Measurements from ENCODE around the gene CFAP221.

CFAP221 gene

DNA sequence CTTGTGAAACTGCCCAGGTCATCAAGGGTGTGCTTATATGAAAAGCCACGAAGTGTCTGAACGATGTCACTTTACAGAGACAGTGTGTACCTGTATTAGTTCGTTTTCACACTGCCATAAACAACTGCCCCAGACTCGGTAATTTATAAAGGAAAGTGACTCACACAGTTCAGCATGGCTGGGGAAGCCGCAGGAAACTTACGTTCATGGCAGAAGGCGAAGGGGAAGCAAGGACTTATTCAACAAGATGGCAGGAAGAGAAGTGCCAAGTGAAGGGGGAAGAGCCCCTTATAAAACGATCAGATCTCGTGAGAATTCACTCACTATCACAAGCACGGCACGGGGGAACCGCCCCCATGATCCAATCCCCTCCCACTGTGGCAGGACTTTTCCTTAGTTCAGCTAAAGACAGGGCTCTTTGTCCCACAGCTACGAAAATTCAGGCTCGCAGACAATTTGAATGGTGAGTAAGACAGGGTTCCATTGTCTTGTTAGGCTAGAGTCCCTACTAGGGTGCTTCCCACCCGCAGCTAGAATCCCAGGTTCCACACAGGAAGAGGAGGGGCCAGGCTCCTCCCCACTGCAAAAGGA lies 154.9 kb downstream of the CFAP221 start:
- in situ Hi-C loops (cut with MboI; ENCODE audit: low pct_unique_long_range_greater_than_20kb, low sequenced_read_pairs, unreplicated experiment): no loop called here
- DNase-seq (ENCODE audit: low spot score): no peak
- TF ChIP-seq, protein P1, sequence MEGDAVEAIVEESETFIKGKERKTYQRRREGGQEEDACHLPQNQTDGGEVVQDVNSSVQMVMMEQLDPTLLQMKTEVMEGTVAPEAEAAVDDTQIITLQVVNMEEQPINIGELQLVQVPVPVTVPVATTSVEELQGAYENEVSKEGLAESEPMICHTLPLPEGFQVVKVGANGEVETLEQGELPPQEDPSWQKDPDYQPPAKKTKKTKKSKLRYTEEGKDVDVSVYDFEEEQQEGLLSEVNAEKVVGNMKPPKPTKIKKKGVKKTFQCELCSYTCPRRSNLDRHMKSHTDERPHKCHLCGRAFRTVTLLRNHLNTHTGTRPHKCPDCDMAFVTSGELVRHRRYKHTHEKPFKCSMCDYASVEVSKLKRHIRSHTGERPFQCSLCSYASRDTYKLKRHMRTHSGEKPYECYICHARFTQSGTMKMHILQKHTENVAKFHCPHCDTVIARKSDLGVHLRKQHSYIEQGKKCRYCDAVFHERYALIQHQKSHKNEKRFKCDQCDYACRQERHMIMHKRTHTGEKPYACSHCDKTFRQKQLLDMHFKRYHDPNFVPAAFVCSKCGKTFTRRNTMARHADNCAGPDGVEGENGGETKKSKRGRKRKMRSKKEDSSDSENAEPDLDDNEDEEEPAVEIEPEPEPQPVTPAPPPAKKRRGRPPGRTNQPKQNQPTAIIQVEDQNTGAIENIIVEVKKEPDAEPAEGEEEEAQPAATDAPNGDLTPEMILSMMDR (IDR thresholded peaks at IDR 0.05; ENCODE audit: extremely low read depth, insufficient read depth, missing control alignments): no peak

DNA sequence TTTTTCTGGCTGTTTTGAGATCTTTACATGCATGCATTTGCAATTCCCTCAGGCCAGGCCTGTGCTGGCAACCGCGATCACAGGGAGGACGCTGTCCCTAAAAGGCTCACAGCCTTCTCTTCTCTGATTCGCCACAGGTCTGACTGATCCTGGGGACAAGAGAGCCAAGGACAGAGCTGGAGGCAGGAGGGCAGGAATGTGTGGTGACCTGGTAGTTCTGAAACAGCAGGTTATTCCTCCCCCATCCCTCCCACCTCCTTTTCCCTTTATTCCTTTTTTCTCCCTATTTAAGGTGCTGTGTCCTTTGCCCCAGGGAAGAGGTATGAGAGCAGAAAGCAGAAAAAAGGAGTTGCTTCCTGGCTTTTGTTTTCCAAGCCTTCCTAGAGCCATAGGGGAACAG lies 156.6 kb downstream of the CFAP221 start:
- TF ChIP-seq, protein P1 (IDR thresholded peaks at IDR 0.05; ENCODE audit: extremely low read depth, insufficient read depth, missing control alignments): no peak
- no peak for DNase-seq (ENCODE audit: low spot score)
- in situ Hi-C loops (cut with MboI; ENCODE audit: low pct_unique_long_range_greater_than_20kb, low sequenced_read_pairs, unreplicated experiment): no loop called here

DNA sequence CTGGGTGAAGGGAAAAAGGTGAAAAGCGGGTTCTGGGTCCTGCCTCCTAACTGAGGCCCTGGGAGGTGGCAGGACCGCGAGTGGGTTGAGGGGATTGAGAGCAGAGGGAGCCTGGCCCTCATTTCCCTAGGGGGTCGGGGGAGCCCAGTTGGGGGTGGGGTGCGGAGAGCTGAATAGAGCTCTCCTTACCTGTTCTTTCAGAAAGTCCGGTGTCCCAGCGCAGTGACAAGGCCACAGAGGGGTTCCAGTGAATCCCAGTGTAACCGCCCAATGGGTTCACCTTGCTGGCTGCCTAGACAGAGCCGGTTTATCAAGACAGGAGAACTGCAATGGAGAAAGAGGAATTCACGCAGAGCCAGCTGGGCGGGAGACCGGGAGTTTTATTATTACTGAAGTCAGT lies 157.1 kb downstream of the CFAP221 start:
- TF ChIP-seq, protein P1 (IDR thresholded peaks at IDR 0.05; ENCODE audit: extremely low read depth, insufficient read depth, missing control alignments): no peak
- DNase-seq (ENCODE audit: low spot score): no peak
- in situ Hi-C loops (cut with MboI; ENCODE audit: low pct_unique_long_range_greater_than_20kb, low sequenced_read_pairs, unreplicated experiment): no loop called here

DNA sequence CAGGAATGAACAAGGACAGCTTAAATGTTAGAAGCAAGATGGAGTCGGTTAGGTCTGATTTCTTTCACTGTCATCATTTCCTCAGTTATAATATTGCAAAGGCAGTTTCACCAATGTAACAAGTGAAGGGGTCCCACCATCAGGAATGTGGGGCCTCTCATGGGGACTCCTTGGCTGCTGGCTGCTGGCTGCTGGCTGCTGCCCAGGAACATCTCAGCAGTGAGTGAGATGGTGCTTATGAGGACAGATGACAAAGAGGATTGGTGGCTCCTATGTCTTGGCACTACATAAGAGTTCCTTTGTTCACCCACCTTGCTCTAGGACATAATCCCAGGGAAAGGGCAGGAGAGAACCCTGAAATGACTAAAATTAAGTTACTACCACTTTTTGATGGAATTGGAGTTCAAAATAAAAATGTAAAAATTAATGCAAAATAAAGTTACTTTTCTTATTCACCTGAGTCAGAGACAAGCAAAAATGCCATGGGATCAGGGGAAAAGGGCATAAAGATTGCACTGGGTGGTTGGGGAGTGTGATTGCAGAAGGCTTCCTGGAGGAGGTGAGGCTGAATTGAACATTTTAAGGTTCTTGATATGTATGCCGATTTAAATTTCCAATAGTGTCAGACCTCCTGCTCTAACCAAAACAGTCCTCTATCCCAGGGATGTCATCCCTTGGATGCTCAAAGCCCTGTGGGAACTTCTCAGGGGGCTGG lies 158.1 kb downstream of the CFAP221 start:
- DNase-seq (ENCODE audit: low spot score): no peak
- in situ Hi-C loops (cut with MboI; ENCODE audit: low pct_unique_long_range_greater_than_20kb, low sequenced_read_pairs, unreplicated experiment): no loop called here
- TF ChIP-seq, protein P1 (IDR thresholded peaks at IDR 0.05; ENCODE audit: extremely low read depth, insufficient read depth, missing control alignments): no peak

DNA sequence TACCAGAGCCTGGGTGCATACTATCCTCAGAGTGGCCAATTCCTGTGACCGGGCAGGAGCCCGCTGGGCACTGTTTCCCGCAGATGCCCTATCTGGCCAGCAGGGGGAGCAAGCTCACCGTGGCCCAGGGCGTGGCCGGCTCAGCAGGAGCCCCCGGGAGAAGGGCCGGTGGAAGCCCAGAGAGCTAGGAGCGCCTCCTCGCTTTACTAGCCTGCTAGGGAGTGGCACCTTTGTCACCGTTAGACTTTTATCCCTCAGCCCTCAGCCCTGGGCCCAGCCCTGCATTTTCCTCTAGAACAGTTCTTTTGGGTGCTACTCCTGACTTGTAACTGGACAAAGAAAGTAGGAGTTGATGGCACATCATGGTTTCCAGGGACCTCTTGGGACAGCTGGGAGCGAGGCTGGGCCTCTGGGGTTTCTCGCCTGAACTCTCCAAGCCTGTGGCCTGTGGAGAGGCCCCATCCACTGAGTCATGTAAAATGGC lies 158.7 kb downstream of the CFAP221 start:
- TF ChIP-seq, protein P1 (IDR thresholded peaks at IDR 0.05; ENCODE audit: extremely low read depth, insufficient read depth, missing control alignments): peak; percentile 97
- peak; percentile 77 for DNase-seq (ENCODE audit: low spot score)
- in situ Hi-C loops (cut with MboI; ENCODE audit: low pct_unique_long_range_greater_than_20kb, low sequenced_read_pairs, unreplicated experiment): no loop called here

DNA sequence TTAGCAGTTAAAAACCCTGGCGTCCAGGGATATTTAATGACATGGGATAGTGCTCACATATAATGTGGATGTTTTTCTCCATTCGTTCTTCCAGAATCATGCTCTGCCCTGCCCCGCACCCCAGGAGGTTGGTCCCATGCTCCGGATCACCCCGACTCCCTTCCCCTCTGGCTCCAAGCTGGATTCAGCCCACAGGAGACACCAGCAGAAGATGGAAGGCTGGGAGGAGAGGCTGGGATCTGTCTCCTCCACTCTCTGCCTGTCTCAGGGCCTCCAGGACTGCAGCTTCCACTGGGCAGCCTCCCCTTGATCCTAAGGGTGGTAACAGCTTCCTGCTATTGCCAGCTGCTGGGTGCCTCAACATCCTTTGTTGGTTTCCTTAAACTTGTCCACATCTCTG lies 159.3 kb downstream of the CFAP221 start:
- no peak for DNase-seq (ENCODE audit: low spot score)
- in situ Hi-C loops (cut with MboI; ENCODE audit: low pct_unique_long_range_greater_than_20kb, low sequenced_read_pairs, unreplicated experiment): no loop called here
- TF ChIP-seq, protein P1 (IDR thresholded peaks at IDR 0.05; ENCODE audit: extremely low read depth, insufficient read depth, missing control alignments): no peak

Measured in GM13977 (cell line).